ENCODE data around the gene MAP3K4.

Gene MAP3K4

GRCh38 chr6:161041274-161041673 lies 49.7 kb downstream of the MAP3K4 start:
- no peak for DNase-seq (ENCODE audit: low read depth in 2 of 2)

DNA sequence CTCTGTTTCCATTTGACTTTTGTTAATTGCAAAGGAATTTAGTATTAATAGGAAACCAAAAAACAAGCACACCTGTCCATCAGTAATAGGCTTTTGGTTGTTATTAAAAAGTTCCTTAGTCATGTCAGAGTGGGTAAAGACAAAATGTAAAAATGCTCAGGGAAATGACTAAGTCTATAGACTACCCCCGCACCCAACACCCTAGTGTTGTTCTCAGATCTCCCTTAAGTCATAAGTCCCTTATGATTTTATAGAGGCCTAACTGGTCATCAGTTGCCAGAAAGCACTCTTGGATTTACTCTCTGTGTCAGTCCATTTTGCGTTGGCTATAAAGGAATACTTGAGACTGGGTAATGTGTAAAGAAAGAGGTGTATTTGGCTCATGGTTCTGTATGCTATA lies 52.8 kb downstream of the MAP3K4 start:
- no peak for DNase-seq (ENCODE audit: low read depth in 2 of 2)

DNA sequence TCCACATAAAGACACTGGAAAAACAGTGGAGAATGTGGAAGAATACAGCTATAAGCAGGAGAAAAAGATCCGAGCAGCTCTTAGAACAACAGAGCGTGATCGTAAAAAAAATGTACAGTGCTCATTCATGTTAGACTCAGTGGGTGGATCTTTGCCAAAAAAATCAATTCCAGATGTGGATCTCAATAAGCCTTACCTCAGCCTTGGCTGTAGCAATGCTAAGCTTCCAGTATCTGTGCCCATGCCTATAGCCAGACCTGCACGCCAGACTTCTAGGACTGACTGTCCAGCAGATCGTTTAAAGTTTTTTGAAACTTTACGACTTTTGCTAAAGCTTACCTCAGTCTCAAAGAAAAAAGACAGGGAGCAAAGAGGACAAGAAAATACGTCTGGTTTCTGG lies 57.1 kb downstream of the MAP3K4 start:
- no peak for DNase-seq (ENCODE audit: low read depth in 2 of 2)

GRCh38 chr6:161050134-161050765 lies 58.7 kb downstream of the MAP3K4 start:
- no peak for DNase-seq (ENCODE audit: low read depth in 2 of 2)

GRCh38 chr6:161053103-161053502 lies 61.5 kb downstream of the MAP3K4 start:
- no peak for DNase-seq (ENCODE audit: low read depth in 2 of 2)

GRCh38 chr6:161054876-161055275 lies 63.3 kb downstream of the MAP3K4 start:
- DNase-seq (ENCODE audit: low read depth in 2 of 2), result no peak

DNA sequence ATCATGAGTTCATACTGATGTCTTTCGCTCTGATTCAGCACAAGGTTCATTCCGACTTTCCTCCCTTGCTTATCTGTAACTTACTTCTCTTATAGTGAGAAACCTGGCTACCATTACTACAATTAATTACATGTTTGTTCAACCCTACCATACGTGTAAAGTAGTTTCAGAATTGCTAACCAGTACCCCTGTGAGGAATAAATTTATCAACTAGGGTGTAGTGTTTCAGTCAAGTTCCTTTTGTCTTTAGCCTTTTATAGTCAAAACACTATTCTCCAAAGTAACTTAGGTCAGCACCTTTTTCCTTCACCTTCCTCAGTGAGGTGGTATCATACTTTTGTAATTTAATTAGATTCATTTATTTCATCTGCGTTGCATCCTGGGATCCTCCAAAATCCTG lies 64.9 kb downstream of the MAP3K4 start:
- no peak for DNase-seq (ENCODE audit: low read depth in 2 of 2)

DNA sequence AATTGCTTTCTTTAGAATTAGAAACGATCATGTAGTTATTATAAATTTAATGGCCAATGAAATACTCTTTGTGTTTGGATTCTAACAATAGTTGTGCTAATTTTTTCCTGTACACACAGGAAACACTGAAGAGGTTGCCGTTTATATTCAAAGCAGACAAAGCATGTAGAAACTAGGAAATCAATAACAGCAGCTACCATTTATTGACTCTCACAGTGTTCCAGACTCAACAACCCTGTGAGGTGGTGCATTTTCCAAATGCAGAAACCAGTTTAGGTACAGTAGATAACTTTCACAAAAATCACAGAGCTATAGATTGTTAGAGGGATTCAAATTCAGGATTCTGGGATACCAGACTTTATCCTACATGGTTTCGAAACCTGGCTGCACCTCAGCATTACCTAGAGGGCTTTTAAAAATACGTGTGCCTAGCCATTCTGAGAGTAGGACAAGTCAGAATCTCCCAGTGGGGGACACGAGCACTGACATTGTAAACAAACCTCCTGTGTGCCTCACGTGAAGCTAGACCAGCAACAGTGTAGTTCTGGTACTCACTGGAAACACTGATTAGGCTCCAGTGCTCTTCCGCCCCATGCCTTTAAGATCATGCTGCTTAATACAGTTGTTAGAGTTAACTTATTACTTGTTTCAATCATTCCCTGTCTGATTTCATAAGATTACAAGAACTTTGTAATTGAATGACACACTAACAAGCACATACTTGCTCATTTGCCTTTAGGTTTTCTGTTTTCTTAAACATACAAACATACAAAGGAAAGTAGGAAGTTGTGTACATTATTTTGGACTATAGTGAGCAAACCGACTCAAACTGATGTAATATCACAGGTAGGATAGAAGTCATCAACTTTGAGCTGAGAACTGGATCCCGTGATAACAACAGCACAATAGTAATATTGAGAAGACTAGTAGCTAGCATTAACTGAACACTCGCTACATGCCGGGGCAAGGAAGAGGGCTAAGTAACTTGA lies 65.8 kb downstream of the MAP3K4 start:
- no peak for DNase-seq (ENCODE audit: low read depth in 2 of 2)

DNA sequence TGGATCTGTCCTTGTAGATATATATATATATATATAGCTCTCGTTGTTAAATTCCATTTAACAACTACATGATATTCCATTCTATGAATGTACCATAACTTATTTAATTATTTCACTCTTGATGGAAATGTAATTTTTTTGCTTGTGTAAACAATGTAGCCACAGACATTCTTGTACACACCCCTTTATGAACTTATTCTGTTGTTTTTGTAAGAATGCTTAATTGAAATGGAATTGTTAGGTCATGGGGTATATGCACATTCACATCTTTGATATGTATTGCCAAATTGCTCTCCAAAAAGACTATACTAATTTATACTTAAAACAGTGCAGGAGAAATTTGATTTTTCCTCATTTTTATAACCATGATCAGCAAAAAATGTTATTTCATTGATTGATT lies 67.2 kb downstream of the MAP3K4 start:
- no peak for DNase-seq (ENCODE audit: low read depth in 2 of 2)

DNA sequence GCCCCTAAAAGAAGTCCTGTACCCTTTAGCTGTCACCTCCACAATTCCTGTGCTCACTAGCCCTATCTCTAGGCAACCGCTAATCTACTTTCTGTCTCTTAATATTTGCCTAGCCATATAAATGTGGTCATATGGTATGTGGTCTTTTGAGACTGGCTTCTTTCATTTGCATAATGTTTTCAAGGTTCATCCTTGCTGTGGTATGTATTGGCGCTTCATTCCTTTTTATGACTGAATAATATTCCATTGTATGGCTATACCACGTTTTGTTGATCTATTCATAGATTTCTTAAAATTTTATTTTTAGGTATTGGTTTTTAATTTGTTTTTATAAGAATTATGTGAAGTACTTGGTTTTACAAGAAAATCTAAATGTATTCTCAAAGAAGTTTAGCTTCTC lies 70.0 kb downstream of the MAP3K4 start:
- DNase-seq (ENCODE audit: low read depth in 2 of 2), result no peak

GRCh38 chr6:161064915-161065314 lies 73.3 kb downstream of the MAP3K4 start:
- DNase-seq (ENCODE audit: low read depth in 2 of 2), result no peak

DNA sequence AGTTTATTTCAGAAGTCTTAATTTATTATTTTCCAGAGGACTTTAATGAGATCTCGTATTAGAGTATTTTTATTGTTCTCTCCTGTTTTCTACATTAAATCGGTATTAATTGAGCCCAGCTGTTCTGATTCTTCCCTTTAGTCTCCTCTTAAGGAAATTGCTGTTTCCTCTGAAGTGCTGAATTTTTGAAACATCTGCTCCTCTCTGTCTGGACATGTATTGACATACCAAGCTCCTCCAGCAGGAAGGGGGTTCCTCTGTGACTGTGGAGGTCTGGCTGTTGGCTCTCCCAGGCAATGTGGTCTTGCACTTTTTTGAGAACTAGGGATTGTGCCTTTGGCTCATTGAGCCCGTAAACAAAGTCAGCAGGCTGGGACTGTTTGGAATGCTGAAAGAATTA lies 74.9 kb downstream of the MAP3K4 start:
- DNase-seq (ENCODE audit: low read depth in 2 of 2), result no peak

GRCh38 chr6:161067749-161068148 lies 76.2 kb downstream of the MAP3K4 start:
- no peak for DNase-seq (ENCODE audit: low read depth in 2 of 2)

- DNase-seq (ENCODE audit: low read depth in 2 of 2), result no peak
Observed at GRCh38 chr6:161068321-161068741, 76.8 kb downstream of the MAP3K4 start.

GRCh38 chr6:161073930-161074329 lies 82.4 kb downstream of the MAP3K4 start:
- DNase-seq (ENCODE audit: low read depth in 2 of 2), result no peak

DNA sequence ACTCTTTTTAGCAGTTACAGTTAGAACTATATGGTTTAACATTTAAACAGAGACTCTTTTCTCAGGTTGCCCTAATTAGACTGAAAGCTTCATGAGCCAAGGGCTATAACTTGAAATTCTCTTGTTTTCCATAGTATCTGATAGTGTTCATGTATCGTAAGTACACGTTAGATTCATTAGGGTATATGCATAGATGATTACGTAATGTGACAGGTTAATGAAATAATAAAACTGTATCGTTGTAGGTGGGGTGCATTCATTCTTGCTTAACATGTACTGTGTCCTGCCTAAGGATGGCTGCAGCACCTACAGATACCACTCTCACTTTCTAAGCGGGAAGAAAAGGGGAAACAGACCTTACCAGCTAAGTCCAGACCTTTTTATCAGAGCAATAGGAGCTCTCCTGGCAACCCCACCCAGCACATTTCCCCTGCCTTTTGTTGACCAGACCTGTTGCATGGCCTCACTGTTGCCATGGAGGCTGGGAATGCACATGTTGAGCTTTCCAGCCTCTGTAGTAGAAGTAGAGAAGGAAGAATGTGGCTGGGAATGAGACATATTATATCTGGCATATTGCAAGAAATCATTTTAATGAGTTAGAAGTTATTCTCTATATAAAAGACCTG lies 83.0 kb downstream of the MAP3K4 start:
- no peak for DNase-seq (ENCODE audit: low read depth in 2 of 2)

DNA sequence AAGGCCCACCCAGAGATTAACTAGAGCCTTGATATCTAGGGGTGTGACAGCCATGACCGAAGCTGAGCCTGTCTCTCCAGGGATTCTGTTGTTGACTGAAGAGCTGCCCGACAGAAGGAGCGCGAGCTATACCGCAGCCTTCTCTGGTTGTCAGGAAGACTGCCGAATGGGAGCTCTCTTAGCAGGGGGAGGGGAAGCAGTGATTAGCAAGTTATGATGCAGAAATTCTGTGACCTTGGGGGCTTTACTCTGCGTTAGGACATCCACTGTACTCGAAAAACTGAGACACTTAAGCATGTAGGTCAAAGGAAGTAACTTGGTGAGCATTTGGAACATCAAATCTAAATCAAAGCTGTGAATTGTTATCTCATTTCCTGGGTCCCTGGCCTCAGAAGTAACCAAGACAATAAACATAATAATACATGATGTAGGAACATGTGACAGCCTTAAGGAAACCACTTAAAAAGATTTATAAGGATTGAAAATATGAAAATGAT lies 84.7 kb downstream of the MAP3K4 start:
- no peak for DNase-seq (ENCODE audit: low read depth in 2 of 2)

DNA sequence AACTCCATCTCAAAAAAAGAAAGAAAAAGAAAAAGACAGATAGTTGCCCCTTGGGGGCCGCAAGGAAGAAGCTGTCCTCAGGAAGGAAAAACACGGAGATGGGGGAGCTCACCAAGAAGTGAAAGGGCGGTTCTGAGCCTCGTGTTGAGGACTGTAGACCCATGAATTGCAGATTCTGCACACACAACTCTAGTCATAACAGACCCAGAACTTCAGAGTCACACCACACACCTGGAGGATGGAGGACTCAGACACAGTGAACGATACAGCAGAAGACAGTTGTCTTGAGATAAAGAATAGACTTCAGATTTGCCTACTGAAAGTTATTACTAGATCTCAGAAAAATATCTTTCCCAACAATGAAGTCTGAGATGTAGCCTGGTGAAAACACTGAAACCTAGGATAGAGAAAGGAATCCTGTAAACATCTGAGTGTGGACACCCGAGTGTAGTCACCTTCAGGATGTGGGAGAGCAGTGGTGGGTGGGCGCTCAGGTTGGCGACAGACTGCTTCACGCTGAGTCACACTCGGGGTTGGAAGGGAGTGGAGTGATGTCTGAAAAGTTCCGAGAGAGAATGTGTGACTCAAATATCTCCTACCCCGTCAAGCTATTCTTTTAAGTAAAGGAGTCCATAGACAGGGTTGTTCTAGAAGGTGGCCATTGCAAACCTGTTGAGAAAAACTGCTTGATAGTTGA lies 88.1 kb downstream of the MAP3K4 start:
- DNase-seq (ENCODE audit: low read depth in 2 of 2), result peak; percentile 18 to 24

GRCh38 chr6:161080263-161080970 lies 88.8 kb downstream of the MAP3K4 start:
- no peak for DNase-seq (ENCODE audit: low read depth in 2 of 2)

DNA sequence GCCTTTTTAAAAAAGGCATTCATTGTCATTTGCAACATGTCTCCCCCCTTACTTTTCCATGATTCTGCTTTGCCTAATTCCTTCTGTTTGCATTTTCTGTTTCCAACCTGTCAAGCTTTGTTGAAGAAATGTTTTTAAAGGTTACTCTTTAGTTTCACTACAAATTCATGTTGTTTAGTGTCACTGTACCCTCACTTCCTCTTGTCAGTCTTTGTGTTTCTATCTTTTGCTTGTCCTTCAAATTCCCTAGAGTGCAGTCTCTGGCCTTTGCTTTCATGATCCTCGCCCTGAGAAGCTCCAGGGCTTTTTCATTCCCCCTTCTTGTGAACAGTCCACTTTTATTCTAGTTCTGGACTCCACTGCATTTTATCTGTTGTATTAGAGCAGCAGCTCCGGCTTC lies 90.6 kb downstream of the MAP3K4 start:
- DNase-seq (ENCODE audit: low read depth in 2 of 2), result no peak

- no peak for DNase-seq (ENCODE audit: low read depth in 2 of 2)
Observed at GRCh38 chr6:161085246-161085645, 93.7 kb downstream of the MAP3K4 start.

Measured in stimulated activated CD8-positive, alpha-beta memory T cell treated with anti-CD3 and anti-CD28 coated beads, Interleukin-15, amount 100 ng/mL, for 4 hours (primary cell).